ENCODE data around the gene DLEU7.

Gene DLEU7

GRCh38 chr13:50842251-50842989, 1.1 kb downstream of the DLEU7 start:
- H3K4me3 ChIP-seq (ENCODE audit: low read length): peak overlapping the region; percentile 58
- peak overlapping the region; percentile 63 for H3K9ac ChIP-seq (ENCODE audit: low read depth, low read length)
- no peak overlapping the region for H3K27ac ChIP-seq (ENCODE audit: low read depth, low read length)
- H3K36me3 ChIP-seq (ENCODE audit: insufficient read depth, low read length): no peaks in the 10 kb centered on the region
- peaks cover 43% of the 10 kb centered on the region for H3K27me3 ChIP-seq (ENCODE audit: insufficient read depth, low read length)
- 57% methylated on average over 9 of the region's 10 CpGs for WGBS
- no peaks in the 10 kb centered on the region for H3K9me3 ChIP-seq (ENCODE audit: insufficient read depth, low read depth, low read length)
- peaks cover 12% of the 10 kb centered on the region for H3K4me1 ChIP-seq (ENCODE audit: insufficient read depth, low read length)

DNA sequence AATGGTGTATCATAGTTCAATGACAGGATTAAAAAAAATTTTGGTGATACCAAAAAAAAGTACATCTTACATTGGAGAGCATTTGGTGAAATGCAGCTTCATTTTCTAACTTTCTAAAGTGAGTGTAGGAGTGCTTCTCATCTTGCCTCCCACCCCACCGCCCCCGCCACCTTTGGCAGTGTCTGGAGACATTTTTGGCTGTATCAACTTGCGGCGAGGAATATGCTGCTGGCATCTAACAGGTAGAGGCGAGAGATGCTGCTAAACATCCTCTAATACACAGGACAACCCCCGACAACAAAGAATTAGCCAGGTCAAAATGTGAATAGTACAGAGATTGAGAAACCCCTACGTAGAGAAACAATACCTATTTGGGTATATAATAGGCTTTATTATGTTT, 1.7 kb downstream of the DLEU7 start:
- Histone ChIP-seq H3K9me3 (ENCODE audit: insufficient read depth, low read depth, low read length) (no peaks in the 10 kb centered on the region), H3K36me3 (ENCODE audit: insufficient read depth, low read length) (no peaks in the 10 kb centered on the region), H3K4me1 (ENCODE audit: insufficient read depth, low read length) (peaks cover 12% of the 10 kb centered on the region), H3K27me3 (ENCODE audit: insufficient read depth, low read length) (peaks cover 43% of the 10 kb centered on the region), H3K9ac (ENCODE audit: low read depth, low read length) (no peak overlapping the region), H3K4me3 (ENCODE audit: low read length) (no peak overlapping the region), H3K27ac (ENCODE audit: low read depth, low read length) (no peak overlapping the region)
- 96% methylated on average over 5 of the region's 7 CpGs for WGBS

DNA sequence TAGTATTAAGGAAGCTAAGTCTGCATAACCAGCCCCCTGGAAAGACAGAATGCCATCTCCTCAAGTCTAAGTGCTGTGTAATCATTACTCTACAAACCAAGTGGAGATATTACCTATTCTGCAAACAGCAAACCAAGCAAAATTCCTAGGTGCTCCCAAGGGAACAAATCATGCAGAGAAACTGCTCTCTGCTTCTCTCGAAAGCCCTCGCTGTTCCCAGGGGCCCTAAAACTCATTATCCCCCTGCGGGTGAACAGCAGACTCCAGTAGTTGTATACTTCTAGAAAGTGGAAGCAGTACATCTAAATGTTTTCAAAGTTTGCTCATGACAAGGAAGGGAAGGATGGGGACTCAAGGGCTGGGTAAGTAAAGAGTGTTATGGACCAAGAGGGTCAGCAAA, 3.2 kb downstream of the DLEU7 start:
- H3K27me3 ChIP-seq (ENCODE audit: insufficient read depth, low read length): peaks cover 35% of the 10 kb centered on the region
- H3K4me1 ChIP-seq (ENCODE audit: insufficient read depth, low read length): peaks cover 12% of the 10 kb centered on the region
- no peaks in the 10 kb centered on the region for H3K36me3 ChIP-seq (ENCODE audit: insufficient read depth, low read length)
- 96% methylated on average over 3 of the region's 3 CpGs for WGBS
- no peak overlapping the region for H3K27ac ChIP-seq (ENCODE audit: low read depth, low read length)
- no peaks in the 10 kb centered on the region for H3K9me3 ChIP-seq (ENCODE audit: insufficient read depth, low read depth, low read length)
- no peak overlapping the region for H3K9ac ChIP-seq (ENCODE audit: low read depth, low read length)
- H3K4me3 ChIP-seq (ENCODE audit: low read length): no peak overlapping the region

DNA sequence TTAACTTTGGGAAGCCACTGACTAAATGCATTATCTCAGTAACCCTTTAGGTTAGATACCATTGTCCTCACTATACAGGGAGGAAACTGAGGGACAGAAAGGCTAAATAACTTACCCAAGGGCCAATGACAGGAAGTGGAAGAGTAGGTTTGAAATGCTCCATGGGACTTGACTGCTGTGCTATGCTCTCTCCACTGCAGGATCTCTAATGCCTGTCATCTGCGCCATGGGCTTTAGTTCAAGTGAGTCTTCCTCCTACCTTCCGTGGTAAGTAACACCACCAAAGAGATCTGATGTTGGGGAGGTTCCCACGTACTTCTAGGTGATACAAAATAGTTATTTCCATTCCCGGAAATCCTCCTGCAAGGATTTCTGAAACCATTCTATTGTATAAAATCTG, 3.7 kb downstream of the DLEU7 start:
- Histone ChIP-seq H3K4me3 (ENCODE audit: low read length) (no peak overlapping the region), H3K36me3 (ENCODE audit: insufficient read depth, low read length) (no peaks in the 10 kb centered on the region), H3K4me1 (ENCODE audit: insufficient read depth, low read length) (peaks cover 12% of the 10 kb centered on the region), H3K27ac (ENCODE audit: low read depth, low read length) (no peak overlapping the region), H3K9ac (ENCODE audit: low read depth, low read length) (no peak overlapping the region), H3K27me3 (ENCODE audit: insufficient read depth, low read length) (peaks cover 31% of the 10 kb centered on the region), H3K9me3 (ENCODE audit: insufficient read depth, low read depth, low read length) (no peaks in the 10 kb centered on the region)
- WGBS: 91% methylated on average over 4 of the region's 4 CpGs

- Histone ChIP-seq H3K9ac (ENCODE audit: low read depth, low read length) (no peak overlapping the region), H3K27ac (ENCODE audit: low read depth, low read length) (no peak overlapping the region), H3K27me3 (ENCODE audit: insufficient read depth, low read length) (peaks cover 20% of the 10 kb centered on the region), H3K36me3 (ENCODE audit: insufficient read depth, low read length) (no peaks in the 10 kb centered on the region), H3K4me1 (ENCODE audit: insufficient read depth, low read length) (peaks cover 5% of the 10 kb centered on the region), H3K4me3 (ENCODE audit: low read length) (no peak overlapping the region), H3K9me3 (ENCODE audit: insufficient read depth, low read depth, low read length) (no peaks in the 10 kb centered on the region)
- WGBS: 91% methylated on average over 8 of the region's 8 CpGs
Observed at GRCh38 chr13:50838701-50839100, 4.8 kb downstream of the DLEU7 start.

- peaks cover 13% of the 10 kb centered on the region for H3K27me3 ChIP-seq (ENCODE audit: insufficient read depth, low read length)
- WGBS: 94% methylated on average over 5 of the region's 5 CpGs
- peaks cover 5% of the 10 kb centered on the region for H3K4me1 ChIP-seq (ENCODE audit: insufficient read depth, low read length)
- H3K36me3 ChIP-seq (ENCODE audit: insufficient read depth, low read length): no peaks in the 10 kb centered on the region
- H3K9ac ChIP-seq (ENCODE audit: low read depth, low read length): no peak overlapping the region
- H3K27ac ChIP-seq (ENCODE audit: low read depth, low read length): no peak overlapping the region
- H3K4me3 ChIP-seq (ENCODE audit: low read length): no peak overlapping the region
- no peaks in the 10 kb centered on the region for H3K9me3 ChIP-seq (ENCODE audit: insufficient read depth, low read depth, low read length)
Observed at GRCh38 chr13:50838031-50838430, 5.5 kb downstream of the DLEU7 start.

GRCh38 chr13:50831512-50831911, 12.0 kb downstream of the DLEU7 start:
- no peaks in the 10 kb centered on the region for H3K4me1 ChIP-seq (ENCODE audit: insufficient read depth, low read length)
- no peak overlapping the region for H3K4me3 ChIP-seq (ENCODE audit: low read length)
- H3K27me3 ChIP-seq (ENCODE audit: insufficient read depth, low read length): peaks cover 14% of the 10 kb centered on the region
- no peaks in the 10 kb centered on the region for H3K36me3 ChIP-seq (ENCODE audit: insufficient read depth, low read length)
- 91% methylated on average over 4 of the region's 4 CpGs for WGBS
- no peak overlapping the region for H3K9ac ChIP-seq (ENCODE audit: low read depth, low read length)
- H3K27ac ChIP-seq (ENCODE audit: low read depth, low read length): no peak overlapping the region
- no peaks in the 10 kb centered on the region for H3K9me3 ChIP-seq (ENCODE audit: insufficient read depth, low read depth, low read length)

DNA sequence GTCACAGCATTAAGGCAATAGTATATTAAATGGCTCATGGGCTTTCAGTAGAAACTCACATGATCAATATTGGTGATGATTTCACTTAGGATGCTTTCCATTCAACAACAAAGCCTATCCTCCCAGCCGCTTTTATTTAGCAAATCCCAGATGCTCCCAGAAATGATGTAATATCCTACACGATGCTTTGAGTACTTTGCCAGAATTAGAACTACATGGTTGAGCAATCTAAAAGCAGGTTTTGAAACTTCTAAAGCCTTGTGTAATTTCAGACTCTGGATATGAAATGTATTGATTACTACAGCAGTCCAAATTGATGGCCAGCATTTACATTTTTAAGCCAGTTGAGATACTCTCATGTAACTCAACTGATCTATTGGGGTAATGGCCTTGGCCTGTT, 13.6 kb downstream of the DLEU7 start:
- WGBS: 96% methylated on average over 2 of the region's 2 CpGs
- Histone ChIP-seq H3K4me3 (ENCODE audit: low read length) (no peak overlapping the region), H3K9ac (ENCODE audit: low read depth, low read length) (no peak overlapping the region), H3K36me3 (ENCODE audit: insufficient read depth, low read length) (no peaks in the 10 kb centered on the region), H3K27me3 (ENCODE audit: insufficient read depth, low read length) (peaks cover 17% of the 10 kb centered on the region), H3K4me1 (ENCODE audit: insufficient read depth, low read length) (no peaks in the 10 kb centered on the region), H3K9me3 (ENCODE audit: insufficient read depth, low read depth, low read length) (no peaks in the 10 kb centered on the region), H3K27ac (ENCODE audit: low read depth, low read length) (no peak overlapping the region)

GRCh38 chr13:50829226-50829625, 14.3 kb downstream of the DLEU7 start:
- WGBS: 87% methylated on average over 2 of the region's 3 CpGs
- H3K4me1 ChIP-seq (ENCODE audit: insufficient read depth, low read length): no peaks in the 10 kb centered on the region
- H3K4me3 ChIP-seq (ENCODE audit: low read length): no peak overlapping the region
- H3K36me3 ChIP-seq (ENCODE audit: insufficient read depth, low read length): no peaks in the 10 kb centered on the region
- H3K27ac ChIP-seq (ENCODE audit: low read depth, low read length): no peak overlapping the region
- H3K9ac ChIP-seq (ENCODE audit: low read depth, low read length): no peak overlapping the region
- no peaks in the 10 kb centered on the region for H3K9me3 ChIP-seq (ENCODE audit: insufficient read depth, low read depth, low read length)
- H3K27me3 ChIP-seq (ENCODE audit: insufficient read depth, low read length): peaks cover 17% of the 10 kb centered on the region

DNA sequence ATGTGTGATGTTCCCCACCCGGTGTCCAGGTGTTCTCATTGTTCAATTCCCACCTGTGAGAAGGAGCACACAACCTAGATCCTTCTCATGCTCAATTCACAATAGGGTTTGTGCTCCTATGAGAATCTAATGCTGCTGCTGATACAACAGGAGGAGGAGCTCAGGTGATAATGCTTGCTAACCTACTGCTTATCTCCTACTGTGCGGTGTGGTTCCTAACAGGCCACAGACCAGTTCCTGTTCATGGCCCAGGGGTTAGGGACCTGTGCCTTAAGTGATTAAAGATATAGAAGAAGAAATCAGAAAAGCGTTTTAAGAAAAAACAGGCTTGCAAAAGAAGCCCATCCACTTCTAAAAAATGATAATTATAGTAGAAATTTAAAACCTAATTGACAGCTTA, 17.5 kb downstream of the DLEU7 start:
- WGBS: 79% methylated on average over 2 of the region's 3 CpGs
- Histone ChIP-seq H3K27ac (ENCODE audit: low read depth, low read length) (no peak overlapping the region), H3K36me3 (ENCODE audit: insufficient read depth, low read length) (no peaks in the 10 kb centered on the region)

DNA sequence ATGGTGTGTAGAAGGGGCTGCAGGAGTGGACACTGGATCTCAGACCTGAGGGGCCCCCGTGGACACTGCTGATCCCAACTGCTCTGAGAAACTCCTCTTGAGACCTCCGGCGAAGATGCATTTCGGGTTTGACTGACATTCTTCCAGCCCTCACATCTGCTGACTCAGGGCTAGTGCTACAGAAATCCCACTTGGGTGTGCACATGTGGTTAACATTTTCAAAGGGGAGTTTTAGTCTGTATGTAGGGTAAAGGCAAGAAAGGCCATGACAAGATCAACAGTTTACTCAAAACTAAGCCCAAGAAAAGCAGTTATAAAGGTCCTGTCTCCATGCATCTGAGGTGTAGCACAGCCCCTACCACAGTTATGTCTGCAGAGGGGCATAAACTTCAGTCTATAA, 31.2 kb downstream of the DLEU7 start:
- 95% methylated on average over 4 of the region's 4 CpGs for WGBS
- Histone ChIP-seq H3K9ac (ENCODE audit: low read depth, low read length) (no peak overlapping the region), H3K9me3 (ENCODE audit: insufficient read depth, low read depth, low read length) (no peaks in the 10 kb centered on the region), H3K27me3 (ENCODE audit: insufficient read depth, low read length) (no peaks in the 10 kb centered on the region), H3K36me3 (ENCODE audit: insufficient read depth, low read length) (no peaks in the 10 kb centered on the region), H3K4me1 (ENCODE audit: insufficient read depth, low read length) (no peaks in the 10 kb centered on the region), H3K4me3 (ENCODE audit: low read length) (no peak overlapping the region), H3K27ac (ENCODE audit: low read depth, low read length) (no peak overlapping the region)

More for the DNA sequence above, 17.5 kb downstream of the DLEU7 start:
- Histone ChIP-seq H3K9me3 (ENCODE audit: insufficient read depth, low read depth, low read length) (no peaks in the 10 kb centered on the region), H3K9ac (ENCODE audit: low read depth, low read length) (no peak overlapping the region), H3K4me1 (ENCODE audit: insufficient read depth, low read length) (no peaks in the 10 kb centered on the region), H3K4me3 (ENCODE audit: low read length) (no peak overlapping the region), H3K27me3 (ENCODE audit: insufficient read depth, low read length) (peaks cover 17% of the 10 kb centered on the region)

DNA sequence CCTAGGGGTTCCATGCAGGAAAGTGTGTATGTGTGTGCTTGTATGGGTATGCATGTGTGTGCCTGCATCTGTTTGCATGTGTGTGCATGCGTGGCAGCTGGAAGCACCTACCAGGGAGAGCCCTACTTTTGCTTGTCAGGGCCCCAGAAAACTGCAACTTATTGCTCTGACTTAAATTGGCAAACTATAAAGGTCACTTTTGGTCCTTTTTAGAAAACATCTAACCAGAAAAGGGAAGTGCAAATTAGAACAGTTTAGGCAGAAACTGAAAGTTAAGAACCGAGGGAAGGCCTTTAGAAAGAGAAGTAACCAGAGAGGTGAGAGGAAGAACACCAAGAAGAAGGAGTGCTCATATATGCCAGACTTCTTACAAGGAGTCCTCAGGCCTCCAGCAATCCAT, 32.5 kb downstream of the DLEU7 start:
- H3K9ac ChIP-seq (ENCODE audit: low read depth, low read length): no peak overlapping the region
- no peaks in the 10 kb centered on the region for H3K9me3 ChIP-seq (ENCODE audit: insufficient read depth, low read depth, low read length)
- H3K36me3 ChIP-seq (ENCODE audit: insufficient read depth, low read length): no peaks in the 10 kb centered on the region
- no peak overlapping the region for H3K27ac ChIP-seq (ENCODE audit: low read depth, low read length)
- no peak overlapping the region for H3K4me3 ChIP-seq (ENCODE audit: low read length)
- H3K27me3 ChIP-seq (ENCODE audit: insufficient read depth, low read length): no peaks in the 10 kb centered on the region
- no peaks in the 10 kb centered on the region for H3K4me1 ChIP-seq (ENCODE audit: insufficient read depth, low read length)
- 91% methylated on average over 2 of the region's 2 CpGs for WGBS
